SU-DHL-6 (cell line): ENCODE results near the gene SGK1.

Source experiments
- EZH2phosphoT487 ChIP-seq: fragments of 200-600 bp; sonication (generic), shearing (Covaris generic); conservative IDR thresholded peaks from 2 replicates; pipeline ENCODE4 v1.6.1; 2018; ENCODE audit warnings: mild to moderate bottlenecking, antibody characterized with exemption, low read length, moderate library complexity, mixed read lengths
- TF ChIP-seq, protein P1 (sequence below): fragments of 200-600 bp; sonication (generic); IDR thresholded peaks from one replicate; pipeline ENCODE4 v1.5.1; 2017; ENCODE audit warnings: antibody characterized with exemption, mild to moderate bottlenecking, low read length, moderate library complexity; ENCODE audit not compliant: insufficient read depth, poor library complexity, severe bottlenecking

GRCh38 chr6:134254118-134254517 lies 63.8 kb downstream of the SGK1 start:
- TF ChIP-seq, protein P1, sequence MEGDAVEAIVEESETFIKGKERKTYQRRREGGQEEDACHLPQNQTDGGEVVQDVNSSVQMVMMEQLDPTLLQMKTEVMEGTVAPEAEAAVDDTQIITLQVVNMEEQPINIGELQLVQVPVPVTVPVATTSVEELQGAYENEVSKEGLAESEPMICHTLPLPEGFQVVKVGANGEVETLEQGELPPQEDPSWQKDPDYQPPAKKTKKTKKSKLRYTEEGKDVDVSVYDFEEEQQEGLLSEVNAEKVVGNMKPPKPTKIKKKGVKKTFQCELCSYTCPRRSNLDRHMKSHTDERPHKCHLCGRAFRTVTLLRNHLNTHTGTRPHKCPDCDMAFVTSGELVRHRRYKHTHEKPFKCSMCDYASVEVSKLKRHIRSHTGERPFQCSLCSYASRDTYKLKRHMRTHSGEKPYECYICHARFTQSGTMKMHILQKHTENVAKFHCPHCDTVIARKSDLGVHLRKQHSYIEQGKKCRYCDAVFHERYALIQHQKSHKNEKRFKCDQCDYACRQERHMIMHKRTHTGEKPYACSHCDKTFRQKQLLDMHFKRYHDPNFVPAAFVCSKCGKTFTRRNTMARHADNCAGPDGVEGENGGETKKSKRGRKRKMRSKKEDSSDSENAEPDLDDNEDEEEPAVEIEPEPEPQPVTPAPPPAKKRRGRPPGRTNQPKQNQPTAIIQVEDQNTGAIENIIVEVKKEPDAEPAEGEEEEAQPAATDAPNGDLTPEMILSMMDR = no peak
- no peak for TF ChIP-seq EZH2phosphoT487
